GM19099 (cell line): Measurements from ENCODE around the gene SPIRE1.

Source experiments
- POLR2A ChIP-seq: IDR thresholded peaks from 3 replicates; pipeline ENCODE4 v1.6.1; 2011; ENCODE audit warnings: low read depth; ENCODE audit not compliant: insufficient read length; ENCODE audit errors: extremely low read depth

The SPIRE1 gene

DNA sequence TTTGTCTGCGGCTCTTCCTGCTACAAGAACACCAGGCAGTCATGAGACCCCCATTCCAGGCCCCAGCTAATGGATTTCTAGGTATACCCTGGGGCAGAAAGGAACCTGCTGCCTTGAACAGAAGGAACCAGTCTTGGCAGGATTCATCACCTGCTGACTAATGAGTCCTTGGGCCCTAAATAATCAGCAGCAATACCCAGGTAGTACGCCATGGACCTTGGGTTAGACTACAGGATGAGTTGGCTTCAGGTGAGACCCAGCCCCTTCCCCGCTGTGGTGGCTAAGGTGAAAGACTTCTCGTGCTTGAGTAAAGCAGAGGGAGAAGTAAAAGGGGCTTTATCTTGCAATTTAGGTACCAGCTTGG, 105.0 kb downstream of the SPIRE1 start:
- TF ChIP-seq POLR2A: no peak

- TF ChIP-seq POLR2A: no peak
Measured at GRCh38 chr18:12543697-12544096, 114.2 kb downstream of the SPIRE1 start.

GRCh38 chr18:12540751-12541150, 117.2 kb downstream of the SPIRE1 start:
- no peak for TF ChIP-seq POLR2A

DNA sequence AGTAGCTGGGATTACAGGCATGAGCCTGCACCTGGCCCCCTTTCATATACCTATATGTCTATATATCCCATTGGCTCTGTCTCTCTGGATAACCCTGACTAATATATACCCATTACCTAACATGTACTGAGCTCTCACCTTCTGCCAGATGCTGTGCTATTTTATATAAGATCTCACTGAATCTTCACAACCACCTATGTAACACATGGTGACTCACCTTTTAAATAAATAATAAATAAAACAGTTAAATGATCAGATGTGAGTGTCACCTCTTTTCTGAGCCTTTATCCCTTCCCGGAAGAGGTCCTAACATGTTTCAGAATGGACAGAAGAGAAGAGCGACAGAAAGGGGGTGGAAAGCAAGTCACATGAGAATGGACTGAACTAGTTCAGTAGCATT, 123.1 kb downstream of the SPIRE1 start:
- TF ChIP-seq POLR2A: no peak

- no peak for TF ChIP-seq POLR2A
Measured at GRCh38 chr18:12532661-12533060, 125.2 kb downstream of the SPIRE1 start.

- no peak for TF ChIP-seq POLR2A
Measured at GRCh38 chr18:12531749-12532148, 126.2 kb downstream of the SPIRE1 start.

- TF ChIP-seq POLR2A: no peak
Measured at GRCh38 chr18:12520442-12520992, 137.4 kb downstream of the SPIRE1 start.

DNA sequence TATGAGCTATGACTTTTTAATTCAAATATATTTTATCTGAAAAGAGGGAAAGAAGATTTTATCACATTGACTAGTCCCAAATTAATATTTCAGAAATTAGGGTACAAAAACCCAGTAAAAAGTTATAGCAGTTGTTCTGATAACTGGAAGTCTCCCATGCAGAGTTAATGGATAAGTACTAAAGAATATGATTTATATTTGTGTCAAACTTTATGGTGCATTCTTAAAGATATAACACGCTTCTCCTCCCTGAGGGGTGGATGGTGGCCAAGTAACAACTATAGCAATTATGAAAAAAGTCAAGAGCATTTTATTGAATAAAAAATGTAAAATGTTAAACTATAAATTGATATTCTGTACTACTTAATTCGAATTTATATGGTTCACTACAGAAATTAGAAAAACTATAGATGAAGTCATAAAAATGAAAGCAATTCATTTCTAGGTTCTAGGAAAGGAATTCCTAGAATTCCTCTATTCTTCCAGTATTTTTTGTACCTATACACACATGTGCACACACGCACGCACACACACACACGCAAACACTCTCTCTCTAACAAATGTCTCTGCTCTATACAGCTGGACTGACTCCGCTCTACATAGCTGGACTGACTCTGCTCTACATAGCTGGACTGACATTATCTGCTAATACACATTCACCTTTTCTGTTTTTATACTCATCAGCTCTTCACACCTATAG, 138.9 kb downstream of the SPIRE1 start:
- TF ChIP-seq POLR2A: no peak

- no peak for TF ChIP-seq POLR2A
Measured at GRCh38 chr18:12518326-12518725, 139.6 kb downstream of the SPIRE1 start.

GRCh38 chr18:12517142-12517825, 140.6 kb downstream of the SPIRE1 start:
- TF ChIP-seq POLR2A: no peak

- TF ChIP-seq POLR2A: no peak
Measured at GRCh38 chr18:12516049-12516630, 141.8 kb downstream of the SPIRE1 start.

DNA sequence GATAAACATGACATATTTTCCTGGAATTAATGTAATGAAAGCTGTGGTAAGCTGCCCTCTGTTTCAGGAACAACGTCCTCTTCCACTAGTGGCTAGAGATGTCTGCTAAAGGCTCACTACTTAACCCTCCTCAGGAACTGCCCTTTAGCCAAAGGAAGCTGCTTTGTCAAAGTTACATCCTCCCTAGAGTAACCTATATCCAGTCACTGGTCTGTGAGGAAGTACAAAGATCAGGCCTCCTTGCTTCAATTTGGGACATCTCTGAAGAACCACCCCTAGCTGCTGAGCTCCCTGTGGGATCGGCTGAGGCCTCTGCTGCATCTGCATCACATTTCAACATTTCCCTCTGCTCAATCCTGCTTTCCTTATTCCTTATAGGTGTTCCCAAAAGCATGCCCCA, 142.4 kb downstream of the SPIRE1 start:
- no peak for TF ChIP-seq POLR2A

DNA sequence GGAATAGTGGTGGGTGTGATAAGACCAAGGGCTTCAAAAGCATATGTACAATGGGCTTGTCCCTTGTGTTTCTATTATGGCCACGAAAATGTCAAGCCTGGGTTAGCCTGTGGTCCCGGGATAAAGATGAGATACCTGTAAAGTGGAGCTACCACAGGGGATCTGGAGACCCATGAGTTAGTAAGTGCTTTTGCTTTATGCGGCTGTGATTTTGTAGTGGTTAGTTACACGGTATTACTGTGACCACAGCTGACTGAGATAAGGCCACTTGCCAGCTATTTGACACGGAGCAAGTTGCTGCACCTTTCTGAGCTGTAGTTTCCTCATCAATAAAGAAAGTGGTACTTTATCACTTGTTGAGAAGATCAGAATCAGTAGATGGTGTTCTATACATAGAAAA, 150.9 kb downstream of the SPIRE1 start:
- no peak for TF ChIP-seq POLR2A

- TF ChIP-seq POLR2A: no peak
Measured at GRCh38 chr18:12500986-12501385, 156.9 kb downstream of the SPIRE1 start.

DNA sequence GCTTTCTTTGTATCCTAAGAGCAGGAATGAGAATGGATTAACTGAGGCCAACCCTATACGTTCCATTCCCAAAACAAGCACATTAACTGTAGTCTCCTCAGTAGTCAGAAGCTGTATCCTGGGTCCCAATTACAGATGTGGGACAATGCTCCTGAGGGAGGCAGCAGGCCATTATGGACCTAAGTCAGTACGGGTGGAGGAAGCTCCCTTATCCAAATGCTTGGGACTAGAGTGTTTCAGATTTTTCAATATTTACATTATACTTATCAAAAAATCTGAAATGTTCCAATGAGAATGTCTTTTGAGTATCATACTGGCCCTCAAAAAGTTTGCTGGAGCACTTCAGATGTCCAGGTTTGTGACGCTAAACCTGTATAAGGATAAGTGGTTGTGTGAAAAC, 160.1 kb downstream of the SPIRE1 start:
- no peak for TF ChIP-seq POLR2A

DNA sequence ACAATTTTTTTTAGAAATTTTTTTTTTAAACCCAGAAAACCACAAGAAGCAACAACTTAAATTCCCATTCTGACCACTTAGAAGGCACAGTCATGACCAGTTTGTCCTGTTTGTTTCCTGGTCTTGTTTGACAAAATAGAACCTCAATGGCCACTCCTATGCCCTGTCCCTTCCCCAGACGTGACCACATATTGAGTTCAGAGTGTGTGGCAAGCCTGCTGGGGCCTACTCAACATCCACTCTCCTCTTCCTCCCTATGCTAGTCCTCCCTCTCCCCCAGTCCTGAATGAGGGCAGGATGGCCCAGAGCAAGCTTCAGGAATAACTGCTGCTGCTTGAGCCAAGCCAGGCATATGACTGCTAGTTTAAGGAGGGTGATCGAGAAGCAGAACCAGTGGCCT, 160.6 kb downstream of the SPIRE1 start:
- no peak for TF ChIP-seq POLR2A
